AG10803 (cell line): Measurements from ENCODE around the gene FAR1.

Experiments
- DNase-seq: peaks from one replicate; pipeline ENCODE4 v3.0.0; 2010; ENCODE audit warnings: low read depth
- H3K4me3 ChIP-seq: 2 replicates; pipeline ENCODE4 v1.5.1; 2011; ENCODE audit warnings: mild to moderate bottlenecking, low read length, control low read depth
- CTCF ChIP-seq: conservative IDR thresholded peaks from 2 replicates; pipeline ENCODE4 v1.5.1; 2011; ENCODE audit warnings: mild to moderate bottlenecking, low read length, control low read depth, inconsistent platforms

FAR1 gene

GRCh38 chr11:13695886-13696285, 27.4 kb downstream of the FAR1 start:
- TF ChIP-seq CTCF: no peak
- no peak for DNase-seq
- H3K4me3 ChIP-seq: no peak overlapping the region

- no peak for TF ChIP-seq CTCF
- no peak overlapping the region for H3K4me3 ChIP-seq
- DNase-seq: no peak
Measured at GRCh38 chr11:13697710-13698109, 29.2 kb downstream of the FAR1 start.

- DNase-seq: no peak
- no peak for TF ChIP-seq CTCF
- no peak overlapping the region for H3K4me3 ChIP-seq
Measured at GRCh38 chr11:13698132-13698531, 29.7 kb downstream of the FAR1 start.

- no peak for TF ChIP-seq CTCF
- DNase-seq: no peak
Measured at GRCh38 chr11:13699041-13699440, 30.6 kb downstream of the FAR1 start.

GRCh38 chr11:13699870-13700269, 31.4 kb downstream of the FAR1 start:
- DNase-seq: no peak
- no peak for TF ChIP-seq CTCF
- H3K4me3 ChIP-seq: no peak overlapping the region

More at GRCh38 chr11:13699041-13699440, 30.6 kb downstream of the FAR1 start:
- H3K4me3 ChIP-seq: no peak overlapping the region

GRCh38 chr11:13701506-13701905, 33.0 kb downstream of the FAR1 start:
- no peak overlapping the region for H3K4me3 ChIP-seq
- no peak for DNase-seq
- TF ChIP-seq CTCF: no peak

GRCh38 chr11:13702071-13702470, 33.6 kb downstream of the FAR1 start:
- no peak for DNase-seq
- no peak overlapping the region for H3K4me3 ChIP-seq
- no peak for TF ChIP-seq CTCF
